Testis (tissue), 3 donors: ENCODE measurements around the gene MAGEA6. TPM values are rescaled to one million over a fixed set of nuclear protein-coding genes. Genes with fewer than 3 reads are reported as not detected.
A peak's percentile ranks its signal among the peaks of the same experiment; 100 is the strongest.

Experiments
- DNase-seq: peaks from one replicate; pipeline ENCODE4 v3.0.0-alpha.2; 2019
- H3K27ac ChIP-seq, 2 donors: fragments of 200-600 bp; sonication (generic); one replicate each; pipeline ENCODE4 v1.5.1; 2019
- H3K27me3 ChIP-seq: fragments of 200-600 bp; sonication (generic); one replicate; pipeline ENCODE4 v1.5.1; 2019
- H3K36me3 ChIP-seq: fragments of 200-600 bp; sonication (generic); one replicate; pipeline ENCODE4 v1.5.1; 2017; ENCODE audit warnings: low read depth; ENCODE audit errors: missing control alignments
- H3K4me1 ChIP-seq: fragments of 200-600 bp; sonication (generic); one replicate; pipeline ENCODE4 v1.5.1; 2019
- H3K4me3 ChIP-seq, 2 donors: fragments of 200-600 bp; sonication (generic); one replicate each; pipeline ENCODE4 v1.5.1; 2017 to 2019
- H3K9me3 ChIP-seq: fragments of 200-600 bp; sonication (generic); one replicate; pipeline ENCODE4 v1.5.1; 2017
- CTCF ChIP-seq, 3 experiments: fragments of 450-650 bp in 2 of 3; fragments of 200-600 bp in 1 of 3; sonication (generic) in 1 of 3; IDR thresholded peaks; one replicate each; pipeline ENCODE4 v1.5.1; 2016 to 2019; ENCODE audit warnings: antibody characterized with exemption in 3 of 3, mild to moderate bottlenecking in 2 of 3, moderate library complexity in 1 of 3
- POLR2A ChIP-seq: fragments of 450-650 bp; IDR thresholded peaks from one replicate; pipeline ENCODE4 v1.6.1; 2017; ENCODE audit warnings: antibody characterized with exemption, mild to moderate bottlenecking, moderate library complexity
- WGBS, 2 donors: methylation state at CpG; one replicate each; pipeline ENCODE4 v1.1.5; 2018; 5-methylcytosine and 5-hydroxymethylcytosine counted together
- intact Hi-C: fragments of 100-400 bp; cut with DNase I; formaldehyde crosslinking; loops from one replicate; pipeline ENCODE4 v1.15.1; 2023; ENCODE audit warnings: low total_unique reads
- polyA plus RNA-seq: library from polyadenylated mRNA; stranded (reverse); fragments of 350-450 nt; fragmentation: Illumina TruSeq; extraction: RNeasy Lipid Tissue Mini Kit (QIAGEN cat#74804); gene quantifications from one replicate; pipeline ENCODE4 v1.2.3, GENCODE V29; 2014; ENCODE audit warnings: low read depth, low replicate concordance; ENCODE audit not compliant: insufficient read depth
- total RNA-seq, 2 donors: library from RNA; depleted of rRNA; stranded (reverse); fragments of >200 nt; gene quantifications; one replicate each; pipeline ENCODE4 v1.2.3, GENCODE V29; 2016

The MAGEA6 gene
- total and polyA plus RNA-seq, 3 donors from 2014 or later, result 11.0 to 13.4 (median 11.3) TPM

- Histone ChIP-seq H3K9me3 (no peaks in the 10 kb centered on the region), H3K27me3 (no peaks in the 10 kb centered on the region), H3K27ac (no peak within 1 kb of the TSS), H3K4me3 (no peak within 1 kb of the TSS), H3K4me1 (no peaks in the 10 kb centered on the region), H3K36me3 (no peaks in the 10 kb centered on the region)
- TF ChIP-seq CTCF (IDR thresholded peaks at IDR 0.05), result no peak
- no peak for TF ChIP-seq POLR2A
- WGBS, 2 donors, result 83 to 90% methylated on average over 4 to 5 of the region's 21 CpGs
- intact Hi-C loops, result no loop called here
- DNase-seq, result peak; percentile 57
Observed at GRCh38 chrX:152733261-152733975, 36.1 kb downstream of the MAGEA6 start, which contains the start of the genes CSAG1 and MAGEA12. Gene CSAG1 (minus strand): TSS chrX:152733721. CDS start chrX:152732460, 1,261 bp downstream. Gene MAGEA12 (plus strand): TSS chrX:152733757. CDS start chrX:152736162, 2,405 bp downstream.

DNA sequence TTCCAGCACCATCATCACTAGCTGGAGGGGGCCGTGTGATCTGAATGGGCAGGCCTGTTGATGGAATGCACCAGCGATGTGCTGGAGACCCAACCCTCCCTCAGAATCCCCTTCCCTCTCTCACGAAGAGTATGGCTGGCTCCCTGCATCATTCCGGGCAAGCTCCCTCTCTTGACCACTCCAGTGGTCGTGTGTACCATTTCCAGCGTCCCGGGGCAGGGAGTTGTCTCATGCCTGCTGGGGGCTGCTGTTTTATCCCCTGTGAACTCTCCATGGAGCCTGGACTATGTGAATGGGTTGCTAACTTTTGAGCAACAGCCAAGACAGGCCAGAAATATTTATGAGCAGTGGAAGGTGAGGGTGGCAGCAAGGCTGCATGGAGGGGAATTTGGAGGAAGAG lies 44.1 kb downstream of the MAGEA6 start:
- Histone ChIP-seq H3K4me1 (no peaks in the 10 kb centered on the region), H3K4me3 (no peak overlapping the region), H3K9me3 (no peaks in the 10 kb centered on the region), H3K36me3 (no peaks in the 10 kb centered on the region), H3K27me3 (no peaks in the 10 kb centered on the region), H3K27ac (no peak overlapping the region)
- DNase-seq, result no peak
- TF ChIP-seq POLR2A (no peak), CTCF (IDR thresholded peaks at IDR 0.05) (no peak)
- intact Hi-C loops, result no loop called here
- 88 to 93% methylated on average over 4 to 7 of the region's 7 CpGs for WGBS, 2 donors

Other genes with a start within 250 kb of the MAGEA6 start
- 1 to 10 TPM; 3.5 to 9.6 TPM for gene GABRQ, start 131.8 kb downstream of the MAGEA6 start, total RNA-seq
- 2.4 TPM for gene GABRQ, start 131.8 kb downstream of the MAGEA6 start, polyA plus RNA-seq
- gene MAGEA3, start 70.9 kb downstream of the MAGEA6 start, total RNA-seq, result 10 to 100 TPM; 16.0 to 16.3 TPM
- gene MAGEA3, start 70.9 kb downstream of the MAGEA6 start, polyA plus RNA-seq, result 16.1 TPM
- under 1 TPM in 1 of 2 donors, not detected in 1; 0.50 TPM for gene CSAG2, start 60.4 kb downstream of the MAGEA6 start, total RNA-seq
- gene CSAG2, start 60.4 kb downstream of the MAGEA6 start, polyA plus RNA-seq, result not detected
- 1 to 10 TPM; 2.1 to 8.6 TPM for gene MAGEA2B, start 55.1 kb downstream of the MAGEA6 start, total RNA-seq
- 4.9 TPM for gene MAGEA2B, start 55.1 kb downstream of the MAGEA6 start, polyA plus RNA-seq
- under 1 TPM in 1 of 2 donors, not detected in 1; 0.50 TPM for gene CSAG1, start 36.0 kb downstream of the MAGEA6 start, total RNA-seq
- gene CSAG1, start 36.0 kb downstream of the MAGEA6 start, polyA plus RNA-seq, result 3.3 TPM
- 10 to 100 TPM in 1 of 2 donors, 1 to 10 TPM in 1; 8.9 to 11.4 TPM for gene MAGEA12, start 35.9 kb downstream of the MAGEA6 start, total RNA-seq
- 5.6 TPM for gene MAGEA12, start 35.9 kb downstream of the MAGEA6 start, polyA plus RNA-seq
- gene MAGEA2, start 15.8 kb downstream of the MAGEA6 start, total RNA-seq, result 1 to 10 TPM; 6.1 to 9.2 TPM
- gene MAGEA2, start 15.8 kb downstream of the MAGEA6 start, polyA plus RNA-seq, result 6.2 TPM
- gene CSAG3, start 10.5 kb downstream of the MAGEA6 start, total RNA-seq, result 1 to 10 TPM; 1.9 to 6.0 TPM
- gene CSAG3, start 10.5 kb downstream of the MAGEA6 start, polyA plus RNA-seq, result 6.0 TPM
- 10 to 100 TPM; 27.0 to 32.4 TPM for gene CETN2, start 61.1 kb upstream of the MAGEA6 start, total RNA-seq
- 43.8 TPM for gene CETN2, start 61.1 kb upstream of the MAGEA6 start, polyA plus RNA-seq
- 10 to 100 TPM; 14.6 to 17.9 TPM for gene NSDHL, start 61.4 kb upstream of the MAGEA6 start, total RNA-seq
- gene NSDHL, start 61.4 kb upstream of the MAGEA6 start, polyA plus RNA-seq, result 20.0 TPM
- 1 to 10 TPM; 5.9 to 6.9 TPM for gene ZNF185, start 128.4 kb upstream of the MAGEA6 start, total RNA-seq
- gene ZNF185, start 128.4 kb upstream of the MAGEA6 start, polyA plus RNA-seq, result 11.1 TPM
- 10 to 100 TPM; 13.0 to 13.9 TPM for gene PNMA5, start 224.4 kb upstream of the MAGEA6 start, total RNA-seq
- 15.8 TPM for gene PNMA5, start 224.4 kb upstream of the MAGEA6 start, polyA plus RNA-seq